Putamen (tissue), 1 donor: ENCODE data around the gene MACF1.
A peak's percentile ranks its signal among the peaks of the same experiment; 100 is the strongest.

Experiments used
- DNase-seq: peaks from one replicate; pipeline ENCODE4 v3.0.0-alpha.2; 2016; ENCODE audit warnings: low spot score

Gene MACF1

DNA sequence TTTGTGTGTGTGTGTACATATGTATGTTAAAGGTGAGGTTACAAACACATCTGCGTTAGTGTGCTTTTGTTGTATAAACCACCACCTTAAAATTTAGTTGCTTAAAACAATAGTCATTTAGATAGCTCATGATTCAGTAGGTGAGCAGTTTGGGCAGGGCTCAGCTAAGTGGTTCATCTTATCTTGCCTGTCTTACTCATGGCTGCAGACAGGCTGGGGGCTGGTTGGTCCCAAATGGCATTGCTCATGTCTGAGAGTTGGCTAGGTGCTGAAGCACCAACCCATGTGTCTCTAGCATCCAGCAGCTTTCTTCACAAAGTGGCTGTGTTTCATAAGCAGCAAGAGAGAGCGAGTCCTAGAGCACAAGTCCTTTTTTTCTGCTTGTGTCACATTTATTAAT is 91.4 kb downstream of the MACF1 start:
- no peak for DNase-seq

DNA sequence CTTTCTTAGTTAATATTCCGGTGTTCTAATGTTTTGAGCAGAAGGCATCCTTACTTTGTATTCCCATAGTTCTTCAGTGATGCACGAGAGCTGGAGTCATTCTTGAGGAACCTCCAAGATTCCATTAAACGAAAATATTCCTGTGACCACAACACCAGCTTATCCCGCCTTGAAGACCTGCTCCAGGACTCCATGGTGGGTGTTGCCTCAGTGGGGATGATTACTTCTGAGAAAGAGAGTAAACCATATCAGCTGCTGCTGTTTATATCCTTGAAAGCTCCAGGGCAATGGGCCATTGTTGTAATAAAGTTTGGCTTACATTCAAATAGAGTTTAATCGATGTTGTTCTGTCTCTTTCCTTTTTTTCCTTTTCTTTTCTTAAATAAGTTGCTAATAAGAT is 93.1 kb downstream of the MACF1 start:
- no peak for DNase-seq

- DNase-seq: no peak
Observed at GRCh38 chr1:39301606-39302005, 97.1 kb downstream of the MACF1 start.

DNA sequence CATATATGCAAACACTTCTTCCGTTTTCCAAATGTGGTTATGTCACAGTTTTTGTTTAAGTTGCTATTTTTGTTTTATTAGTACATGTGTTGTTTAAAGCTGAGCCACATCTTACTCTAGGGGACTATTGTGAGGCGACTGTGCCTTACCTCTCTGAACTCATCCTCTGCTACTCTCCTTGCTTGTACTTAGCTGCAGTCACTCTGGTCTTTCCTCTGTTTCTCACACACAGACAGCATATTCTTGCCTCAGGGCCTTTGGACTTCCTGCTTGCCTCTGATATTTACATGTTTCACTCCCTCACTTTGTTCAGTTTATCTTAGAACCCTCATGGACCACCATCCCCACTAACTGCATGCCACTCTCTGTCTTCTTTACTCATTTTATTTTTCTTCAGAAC is 101.1 kb downstream of the MACF1 start:
- DNase-seq: no peak

GRCh38 chr1:39310015-39310414 is 105.5 kb downstream of the MACF1 start:
- no peak for DNase-seq

DNA sequence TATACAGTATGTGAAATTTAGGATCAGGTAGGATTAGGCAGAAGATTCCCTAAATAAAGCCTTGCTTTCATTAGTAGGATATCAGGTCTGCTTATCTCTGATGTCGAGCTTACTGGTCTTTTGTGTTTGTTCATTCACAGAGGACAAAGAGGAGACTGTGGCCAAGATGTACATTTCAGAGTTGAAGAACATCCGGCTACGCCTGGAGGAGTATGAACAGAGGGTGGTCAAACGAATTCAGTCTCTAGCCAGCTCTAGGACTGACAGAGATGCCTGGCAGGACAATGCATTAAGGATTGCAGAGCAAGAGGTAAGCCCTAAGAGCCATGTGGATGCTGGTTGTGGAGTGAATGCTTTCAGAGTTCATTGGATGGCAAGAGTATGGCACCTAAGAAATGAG is 106.2 kb downstream of the MACF1 start:
- DNase-seq: no peak

- no peak for DNase-seq
Observed at GRCh38 chr1:39317111-39317510, 112.6 kb downstream of the MACF1 start.

- no peak for DNase-seq
Observed at GRCh38 chr1:39317910-39318633, 113.6 kb downstream of the MACF1 start.

DNA sequence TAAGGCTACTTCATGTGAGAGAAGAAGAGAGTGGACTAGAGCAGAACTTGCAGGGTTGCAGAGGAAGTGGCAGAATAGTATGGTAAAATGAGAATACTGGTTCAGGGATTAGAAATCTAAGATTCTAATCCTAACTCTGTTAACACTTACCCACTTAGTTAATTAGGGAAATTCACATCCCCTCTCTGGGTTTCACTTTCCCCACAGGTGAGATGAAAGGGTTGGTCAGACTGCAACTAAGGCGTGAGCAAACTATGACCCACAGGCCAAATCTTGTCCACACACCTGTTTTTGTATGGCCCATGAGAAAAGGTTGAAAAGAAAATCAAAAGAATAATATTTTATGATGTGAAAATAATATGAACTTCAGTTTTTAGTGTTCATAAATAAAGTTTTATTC is 117.5 kb downstream of the MACF1 start:
- no peak for DNase-seq

DNA sequence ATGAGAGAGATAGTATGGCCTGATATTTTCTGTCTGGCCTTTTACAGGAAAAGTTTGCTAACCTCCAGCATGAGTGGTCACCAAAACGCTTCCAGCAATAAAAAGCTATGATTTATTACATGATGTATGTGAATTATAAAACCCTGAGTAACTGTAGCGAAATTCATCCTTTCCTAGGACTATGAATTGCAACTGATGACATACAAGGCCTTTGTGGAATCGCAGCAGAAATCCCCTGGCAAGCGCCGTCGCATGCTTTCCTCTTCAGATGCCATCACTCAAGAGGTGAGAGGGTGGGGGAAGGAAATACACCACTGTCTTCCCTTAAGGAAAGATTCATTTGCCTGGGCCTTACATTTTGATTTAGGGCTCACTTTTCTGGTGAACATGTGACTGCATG is 117.9 kb downstream of the MACF1 start:
- no peak for DNase-seq

GRCh38 chr1:39324888-39325287 is 120.4 kb downstream of the MACF1 start:
- no peak for DNase-seq

- no peak for DNase-seq
Observed at GRCh38 chr1:39326836-39327235, 122.3 kb downstream of the MACF1 start.

DNA sequence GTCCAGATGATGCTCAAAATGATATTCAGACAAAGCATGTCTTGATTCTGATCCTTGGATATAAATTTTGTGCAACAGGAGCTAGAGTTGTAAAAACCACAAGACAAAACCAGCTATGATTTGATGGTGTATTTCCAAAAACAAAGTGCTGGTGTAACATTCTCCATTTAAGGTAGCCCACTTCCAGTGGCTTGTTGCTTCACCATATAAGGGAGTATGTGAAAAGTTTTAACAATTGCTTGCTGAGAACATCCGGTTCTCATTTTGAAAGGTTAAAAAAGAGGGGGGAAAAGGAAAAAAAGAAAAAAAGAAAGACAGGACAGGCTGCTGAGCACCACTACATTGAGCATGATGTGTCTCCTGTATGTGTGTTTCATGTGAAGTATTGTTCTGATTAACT is 123.6 kb downstream of the MACF1 start:
- DNase-seq: no peak

DNA sequence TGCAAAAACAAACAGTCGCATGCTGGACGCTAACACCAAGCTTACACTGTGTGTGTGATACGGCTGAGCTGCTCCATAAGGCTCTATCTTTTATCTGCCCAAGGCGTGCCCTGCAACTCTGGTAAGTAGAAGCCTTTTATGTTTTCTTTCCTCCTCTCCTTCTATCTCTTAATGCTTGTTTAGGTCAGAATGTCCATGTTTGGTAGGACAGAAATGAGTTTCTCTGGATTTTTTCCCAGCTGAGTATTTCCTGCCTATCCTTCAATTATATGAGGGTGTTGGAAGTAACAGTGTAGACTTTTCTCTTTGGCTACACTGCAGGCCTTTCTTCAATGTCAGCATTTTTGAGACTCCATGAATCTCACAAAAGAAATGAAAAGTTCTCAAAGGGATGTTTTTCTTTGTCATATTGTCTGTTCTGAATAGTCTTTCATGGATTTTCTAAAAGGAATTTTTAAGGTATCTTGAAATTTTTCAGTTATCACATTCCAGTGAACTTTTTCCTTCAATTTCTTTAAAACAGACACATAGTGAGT is 124.2 kb downstream of the MACF1 start:
- DNase-seq: no peak

DNA sequence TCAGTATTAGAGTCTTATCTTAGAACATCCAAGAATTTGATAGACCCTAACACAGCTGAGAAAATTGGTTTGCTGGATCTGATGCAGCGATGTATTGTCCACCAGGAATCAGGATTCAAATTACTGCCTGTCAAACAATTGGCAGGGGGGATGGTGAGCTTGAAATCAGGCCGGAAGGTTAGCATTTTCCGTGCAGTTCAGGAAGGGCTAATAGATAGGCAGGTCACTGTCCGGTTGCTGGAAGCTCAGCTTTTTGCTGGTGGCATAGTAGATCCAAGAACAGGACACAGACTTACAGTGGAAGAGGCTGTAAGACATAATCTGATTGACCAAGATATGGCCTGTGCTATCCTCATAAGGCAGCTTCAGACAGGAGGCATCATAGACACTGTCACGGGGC is 127.2 kb downstream of the MACF1 start:
- no peak for DNase-seq

- peak; percentile 47 for DNase-seq
Observed at GRCh38 chr1:39332291-39332690, 127.8 kb downstream of the MACF1 start.

- no peak for DNase-seq
Observed at GRCh38 chr1:39332828-39333227, 128.3 kb downstream of the MACF1 start.

GRCh38 chr1:39333296-39333695 is 128.8 kb downstream of the MACF1 start:
- no peak for DNase-seq

GRCh38 chr1:39335216-39335615 is 130.7 kb downstream of the MACF1 start:
- no peak for DNase-seq

- no peak for DNase-seq
Observed at GRCh38 chr1:39337067-39337466, 132.6 kb downstream of the MACF1 start.

DNA sequence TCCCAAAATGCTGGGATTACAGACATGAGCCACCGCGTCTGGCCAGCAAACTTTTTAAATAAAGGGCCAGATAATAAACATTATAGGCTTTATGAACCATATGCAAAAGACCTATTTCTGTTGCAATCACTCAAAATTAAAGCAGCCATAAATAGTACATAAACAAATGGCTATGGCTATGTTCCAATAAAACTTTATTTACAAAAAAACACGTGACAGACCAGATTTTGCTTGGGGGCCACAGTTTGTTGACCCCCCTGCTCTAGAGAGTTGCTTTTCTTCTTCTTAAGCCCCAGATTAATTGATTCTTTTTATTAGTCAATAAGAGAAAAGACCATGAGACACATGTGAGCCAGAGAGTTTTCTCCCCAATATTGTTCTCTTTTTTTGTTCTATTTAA is 138.3 kb downstream of the MACF1 start:
- no peak for DNase-seq

GRCh38 chr1:39344394-39345154 is 140.1 kb downstream of the MACF1 start:
- no peak for DNase-seq

DNA sequence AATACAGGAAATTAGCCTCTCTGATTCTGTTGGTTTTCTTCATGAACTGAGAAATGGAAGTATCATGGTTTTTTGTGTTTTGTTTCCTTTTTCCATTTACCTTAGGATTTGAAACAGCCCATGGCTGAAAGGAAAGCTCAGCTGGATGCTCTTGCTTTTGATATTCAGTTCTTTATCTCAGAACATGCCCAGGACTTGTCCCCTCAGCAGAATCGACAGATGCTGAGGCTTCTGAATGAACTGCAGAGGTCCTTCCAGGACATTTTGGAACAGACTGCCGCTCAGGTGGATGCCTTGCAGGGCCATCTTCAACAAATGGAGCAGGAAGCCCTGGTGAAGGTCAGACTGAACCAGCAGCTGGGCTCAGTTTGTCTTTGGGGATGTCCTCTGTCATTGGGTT is 142.4 kb downstream of the MACF1 start:
- no peak for DNase-seq

DNA sequence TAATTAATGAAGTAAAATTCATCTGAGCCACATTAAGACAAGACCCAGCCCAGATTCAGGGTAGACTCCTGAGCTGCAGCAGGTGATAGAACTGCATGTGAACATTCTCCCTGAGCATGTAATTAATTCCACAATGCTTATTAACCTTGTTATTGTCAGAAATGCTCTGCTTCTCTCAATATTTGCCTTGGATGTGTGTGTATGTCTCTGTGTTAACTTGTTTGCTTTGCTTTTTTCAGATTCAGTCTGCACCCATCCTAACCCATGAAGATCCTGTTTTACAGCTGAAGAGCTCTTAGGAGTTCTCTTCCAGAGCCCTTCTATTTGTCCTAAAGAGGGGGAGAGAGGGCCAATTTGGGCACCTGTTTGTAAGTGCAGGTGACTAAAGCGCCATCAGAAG is 143.8 kb downstream of the MACF1 start:
- no peak for DNase-seq
